Body of pancreas (tissue), 4 donors: ENCODE data around the gene SNRNP70.

Source experiments
- POLR2A ChIP-seq, 3 donors: fragments of 450-650 bp; IDR thresholded peaks; one replicate each; pipeline ENCODE4 v1.6.1; 2016; ENCODE audit warnings: antibody characterized with exemption in 3 of 3, mild to moderate bottlenecking in 2 of 3
- TF ChIP-seq, protein P1 (sequence below), 7 experiments: fragments of 450-650 bp in 4 of 7; fragments of 200-600 bp in 3 of 7; sonication (generic) in 3 of 7; IDR thresholded peaks; one replicate each; pipeline ENCODE4 v1.5.1; 2016 to 2019; ENCODE audit warnings: antibody characterized with exemption in 7 of 7

DNA sequence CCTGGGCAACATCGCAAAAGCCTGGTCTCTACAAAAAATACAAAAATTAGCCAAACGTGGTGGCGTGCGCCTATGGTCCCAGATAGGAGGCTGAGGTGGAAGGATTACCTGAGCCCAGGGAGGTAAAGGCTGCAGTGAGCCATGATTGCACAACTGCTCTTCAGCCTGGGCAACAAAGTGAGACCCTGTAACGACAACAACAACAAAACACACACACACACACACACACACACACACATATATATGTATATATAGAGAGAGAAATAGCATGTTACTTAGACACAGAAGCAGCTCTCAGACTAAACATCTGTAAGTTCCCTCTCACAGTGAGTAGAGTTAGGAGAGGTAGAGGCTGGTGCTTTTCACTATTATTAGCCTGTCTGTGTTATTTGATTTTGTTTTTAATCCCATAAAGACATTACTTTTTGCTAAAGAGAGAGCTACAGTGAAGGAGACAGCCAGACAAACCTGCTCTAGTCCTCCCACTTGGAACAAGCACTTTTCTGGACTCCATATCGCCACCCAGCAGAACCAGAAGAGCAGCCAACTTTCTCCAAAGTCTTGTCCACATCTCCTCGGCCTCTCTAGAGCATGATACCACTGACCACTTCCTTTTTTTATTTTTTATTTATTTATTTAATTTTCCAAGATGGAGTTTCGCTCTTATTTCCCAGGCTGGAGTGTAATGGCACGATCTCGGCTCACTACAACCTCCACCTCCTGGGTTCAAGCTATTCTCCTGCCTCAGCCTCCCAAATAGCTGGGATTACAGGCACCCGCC is 26.2 kb downstream of the SNRNP70 start:
- TF ChIP-seq POLR2A (IDR thresholded peaks at IDR 0.05): no peak
- TF ChIP-seq, protein P1, sequence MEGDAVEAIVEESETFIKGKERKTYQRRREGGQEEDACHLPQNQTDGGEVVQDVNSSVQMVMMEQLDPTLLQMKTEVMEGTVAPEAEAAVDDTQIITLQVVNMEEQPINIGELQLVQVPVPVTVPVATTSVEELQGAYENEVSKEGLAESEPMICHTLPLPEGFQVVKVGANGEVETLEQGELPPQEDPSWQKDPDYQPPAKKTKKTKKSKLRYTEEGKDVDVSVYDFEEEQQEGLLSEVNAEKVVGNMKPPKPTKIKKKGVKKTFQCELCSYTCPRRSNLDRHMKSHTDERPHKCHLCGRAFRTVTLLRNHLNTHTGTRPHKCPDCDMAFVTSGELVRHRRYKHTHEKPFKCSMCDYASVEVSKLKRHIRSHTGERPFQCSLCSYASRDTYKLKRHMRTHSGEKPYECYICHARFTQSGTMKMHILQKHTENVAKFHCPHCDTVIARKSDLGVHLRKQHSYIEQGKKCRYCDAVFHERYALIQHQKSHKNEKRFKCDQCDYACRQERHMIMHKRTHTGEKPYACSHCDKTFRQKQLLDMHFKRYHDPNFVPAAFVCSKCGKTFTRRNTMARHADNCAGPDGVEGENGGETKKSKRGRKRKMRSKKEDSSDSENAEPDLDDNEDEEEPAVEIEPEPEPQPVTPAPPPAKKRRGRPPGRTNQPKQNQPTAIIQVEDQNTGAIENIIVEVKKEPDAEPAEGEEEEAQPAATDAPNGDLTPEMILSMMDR (IDR thresholded peaks at IDR 0.05): no peak
